Fibroblast of lung (primary cell): ENCODE measurements around the gene PLOD3.

Source experiments
- CTCF ChIP-seq, 2 donors: IDR thresholded peaks in 1 of 2; conservative IDR thresholded peaks in 1 of 2; 1 replicate in 1 of 2; 2 replicates in 1 of 2; pipeline ENCODE4 v1.5.1; 2011 to 2012; ENCODE audit warnings: low read length in 2 of 2, control low read depth in 1 of 2, inconsistent platforms in 1 of 2, low read depth in 1 of 2, mild to moderate bottlenecking in 1 of 2
- EZH2 ChIP-seq: IDR thresholded peaks from 2 replicates; pipeline ENCODE4 v1.5.1; 2012; ENCODE audit warnings: low read length, control low read depth, mild to moderate bottlenecking; ENCODE audit errors: missing control alignments

GRCh38 chr7:101265622-101266516 lies 48.5 kb upstream of the PLOD3 start:
- TF ChIP-seq CTCF (conservative IDR thresholded peaks at IDR 0.05 in 1 of 2, IDR thresholded peaks at IDR 0.05 in 1 of 2; ENCODE audit: low read depth in 1 of 2, low read length in 2 of 2): no peak
- TF ChIP-seq EZH2: no peak
